ENCODE data around the gene GAB1. TPM values are rescaled to one million over a fixed set of nuclear protein-coding genes. Genes with fewer than 3 reads are reported as not detected.

Gene GAB1
- total and polyA plus RNA-seq, 4 experiments from 2014 or later, result 0.26 to 0.78 TPM; not detected in 2

DNA sequence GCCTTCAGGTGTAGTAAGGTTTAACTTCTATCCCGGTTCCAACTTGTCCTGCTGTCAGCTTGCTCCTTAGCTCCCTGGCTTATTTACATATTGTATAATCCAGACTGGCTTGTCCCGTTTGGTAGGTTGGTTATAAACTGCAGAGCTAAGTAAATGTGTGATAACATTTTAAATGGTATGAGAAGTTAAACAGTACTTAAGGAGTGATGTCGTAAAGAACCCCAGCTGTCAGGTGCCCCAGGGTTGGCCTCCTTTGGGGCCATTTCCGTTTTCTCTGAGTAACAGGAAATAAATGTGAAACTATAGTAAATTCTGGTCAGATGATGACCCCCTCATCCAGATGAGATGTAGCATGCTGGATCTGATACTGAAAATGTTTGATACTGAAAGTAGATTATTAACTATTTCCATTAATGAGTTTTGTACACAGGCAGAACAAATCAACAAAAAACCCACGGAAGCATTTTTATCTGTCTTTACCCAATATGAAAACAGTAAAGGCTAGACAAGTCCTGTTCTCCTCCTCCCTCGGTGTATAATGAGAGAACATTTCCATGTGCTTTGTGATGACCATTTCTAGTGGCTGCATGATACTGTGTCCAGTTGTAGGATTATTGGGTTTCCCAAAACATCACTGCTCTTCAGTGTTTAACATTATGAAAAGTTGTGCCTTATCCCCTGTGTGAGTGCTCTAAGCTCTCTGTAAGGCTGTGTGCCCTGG is 22.4 kb downstream of the GAB1 start:
- Histone ChIP-seq H3K27me3 (ENCODE audit: insufficient read depth, low read length) (no peaks in the 10 kb centered on the region), H3K4me1 (ENCODE audit: insufficient read depth, low read length) (peaks cover 15% of the 10 kb centered on the region), H3K4me3 (ENCODE audit: low read length in 2 of 2) (no peak overlapping the region), H3K9me3 (ENCODE audit: control insufficient read depth in 1 of 2, low read length in 2 of 2) (no peaks in the 10 kb centered on the region), H3K27ac (ENCODE audit: low read depth, low read length) (no peak overlapping the region), H3K36me3 (ENCODE audit: insufficient read depth, low read length) (no peaks in the 10 kb centered on the region)
- Mint-ChIP-seq H3K36me3 (no peaks in the 10 kb centered on the region), H3K9me3 (peaks cover 0 to 2% (median 0%) of the 10 kb centered on the region in 8 donors), H3K4me1 (peaks cover 15 to 25% (median 18%) of the 10 kb centered on the region in 4 donors), H3K27me3 (no peaks in the 10 kb centered on the region), H3K4me3 (peak overlapping the region in 7 of 8 donors; percentile 38 to 76 (median 63)), H3K27ac (peak overlapping the region; percentile 19 to 83 (median 37))
- intact Hi-C loops (cut with micrococcal nuclease), result no loop called here
- POLR2A ChIA-PET (ENCODE audit: partially characterized antibody), result no interaction called here
- CTCF ChIA-PET (ENCODE audit: partially characterized antibody), result no interaction called here
- peak in 4 of 5 donors; percentile 15 to 45 (median 25) for DNase-seq

GRCh38 chr4:143359644-143360193 is 23.0 kb downstream of the GAB1 start:
- Histone ChIP-seq H3K9me3 (ENCODE audit: control insufficient read depth in 1 of 2, low read length in 2 of 2) (no peaks in the 10 kb centered on the region), H3K36me3 (ENCODE audit: insufficient read depth, low read length) (no peaks in the 10 kb centered on the region), H3K27ac (ENCODE audit: low read depth, low read length) (no peak overlapping the region), H3K4me3 (ENCODE audit: low read length in 2 of 2) (no peak overlapping the region), H3K27me3 (ENCODE audit: insufficient read depth, low read length) (no peaks in the 10 kb centered on the region), H3K4me1 (ENCODE audit: insufficient read depth, low read length) (peaks cover 15% of the 10 kb centered on the region)
- Mint-ChIP-seq H3K36me3 (no peaks in the 10 kb centered on the region), H3K27me3 (no peaks in the 10 kb centered on the region), H3K27ac (peak overlapping the region in 4 of 7 donors; percentile 19 to 83 (median 30)), H3K4me3 (peak overlapping the region in 6 of 8 donors; percentile 38 to 76 (median 66)), H3K4me1 (peaks cover 15 to 25% (median 18%) of the 10 kb centered on the region in 4 donors), H3K9me3 (peaks cover 0 to 2% (median 0%) of the 10 kb centered on the region in 8 donors)
- intact Hi-C loops (cut with micrococcal nuclease), result no loop called here
- no peak for DNase-seq
- POLR2A ChIA-PET (ENCODE audit: partially characterized antibody), result no interaction called here
- CTCF ChIA-PET (ENCODE audit: partially characterized antibody), result no interaction called here

DNA sequence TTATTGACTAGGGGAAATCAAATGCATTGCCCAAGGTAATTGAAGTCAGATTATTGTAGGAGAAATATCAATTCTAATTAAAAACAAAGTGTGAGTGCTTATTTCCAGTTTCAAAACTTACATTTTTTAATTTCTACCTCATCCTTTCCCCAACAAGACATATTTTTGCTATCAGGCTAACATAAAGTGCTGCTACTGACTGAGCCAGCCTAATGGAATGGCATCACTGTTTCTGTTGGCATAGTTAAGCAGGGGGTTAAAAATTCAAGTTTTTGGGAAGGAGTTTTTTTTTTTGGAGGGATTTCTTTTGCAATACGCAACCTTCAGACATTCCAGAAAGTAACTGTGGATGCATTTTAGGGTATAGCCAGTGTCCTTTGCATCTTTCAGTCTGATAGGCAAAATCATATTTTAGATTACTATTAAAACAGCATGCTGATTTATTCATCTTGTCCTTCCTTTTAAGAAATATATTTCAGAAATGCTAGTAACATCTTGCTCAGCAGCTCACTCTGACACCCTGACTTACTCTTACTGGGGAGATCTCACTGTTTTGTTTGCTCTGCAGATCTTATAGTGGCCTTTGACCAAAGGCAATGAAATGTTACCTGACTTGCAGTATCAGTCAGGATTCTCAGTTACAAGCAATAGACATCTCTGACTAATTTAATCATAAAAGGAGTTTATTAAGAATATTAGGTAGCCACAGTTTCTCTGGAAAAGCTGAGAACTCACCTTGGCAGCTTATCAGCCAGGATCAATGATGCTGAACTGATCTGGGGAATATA is 24.4 kb downstream of the GAB1 start:
- H3K27me3 ChIP-seq (ENCODE audit: insufficient read depth, low read length), result no peaks in the 10 kb centered on the region
- Mint-ChIP-seq H3K27ac (no peak overlapping the region), H3K9me3 (peaks cover 0 to 2% (median 0%) of the 10 kb centered on the region in 8 donors), H3K36me3 (no peaks in the 10 kb centered on the region), H3K27me3 (no peaks in the 10 kb centered on the region), H3K4me1 (peaks cover 15 to 25% (median 18%) of the 10 kb centered on the region in 4 donors), H3K4me3 (peak overlapping the region in 1 of 8 donors; percentile 2)
- no peak for DNase-seq
- intact Hi-C loops (cut with micrococcal nuclease), result no loop called here
- H3K4me1 ChIP-seq (ENCODE audit: insufficient read depth, low read length), result peaks cover 15% of the 10 kb centered on the region
- ChIA-PET POLR2A (ENCODE audit: partially characterized antibody) (no interaction called here), CTCF (ENCODE audit: partially characterized antibody) (no interaction called here)
- H3K4me3 ChIP-seq (ENCODE audit: low read length in 2 of 2), result no peak overlapping the region
- H3K9me3 ChIP-seq (ENCODE audit: control insufficient read depth in 1 of 2, low read length in 2 of 2), result no peaks in the 10 kb centered on the region
- no peak overlapping the region for H3K27ac ChIP-seq (ENCODE audit: low read depth, low read length)
- H3K36me3 ChIP-seq (ENCODE audit: insufficient read depth, low read length), result no peaks in the 10 kb centered on the region

DNA sequence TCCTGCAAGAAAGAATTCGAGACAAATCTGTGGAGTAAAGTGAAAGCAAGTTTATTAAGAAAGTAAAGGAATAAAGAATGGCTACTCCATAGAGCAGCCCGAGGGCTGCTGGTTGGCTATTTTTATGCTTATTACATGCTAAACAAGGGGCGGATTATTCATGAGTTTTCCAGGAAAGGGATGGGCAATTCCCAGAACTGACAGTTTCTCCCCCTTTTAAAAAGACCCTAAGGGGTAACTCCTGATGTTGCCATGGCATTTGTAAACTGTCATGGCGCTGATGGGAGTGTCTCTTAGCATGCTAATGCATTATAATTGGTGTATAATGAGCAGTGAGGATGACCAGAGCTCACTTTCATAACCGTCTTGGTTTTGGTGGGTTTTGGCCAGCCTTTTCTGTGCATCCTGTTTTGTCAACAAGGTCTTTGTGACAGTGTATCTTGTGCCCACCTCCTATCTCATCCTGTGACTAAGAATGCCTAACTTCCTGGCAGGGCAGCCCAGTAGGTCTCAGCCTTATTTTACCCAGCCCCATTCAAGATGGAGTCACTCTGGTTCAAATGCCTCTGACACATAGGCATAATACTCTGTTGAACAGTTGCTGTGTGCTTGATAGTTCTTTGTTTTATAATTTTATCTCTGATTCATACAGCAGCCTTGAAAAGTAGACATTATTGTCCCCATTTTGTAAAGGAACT is 25.8 kb downstream of the GAB1 start:
- POLR2A ChIA-PET (ENCODE audit: partially characterized antibody), result no interaction called here
- CTCF ChIA-PET (ENCODE audit: partially characterized antibody), result no interaction called here
- Histone ChIP-seq H3K4me3 (ENCODE audit: low read length in 2 of 2) (no peak overlapping the region), H3K9me3 (ENCODE audit: control insufficient read depth in 1 of 2, low read length in 2 of 2) (no peaks in the 10 kb centered on the region), H3K4me1 (ENCODE audit: insufficient read depth, low read length) (peaks cover 15% of the 10 kb centered on the region), H3K27ac (ENCODE audit: low read depth, low read length) (no peak overlapping the region), H3K27me3 (ENCODE audit: insufficient read depth, low read length) (no peaks in the 10 kb centered on the region), H3K36me3 (ENCODE audit: insufficient read depth, low read length) (no peaks in the 10 kb centered on the region)
- H3K27ac Mint-ChIP-seq, result no peak overlapping the region
- H3K36me3 Mint-ChIP-seq, result no peaks in the 10 kb centered on the region
- DNase-seq, result no peak
- H3K4me3 Mint-ChIP-seq, result no peak overlapping the region
- no peaks in the 10 kb centered on the region for H3K27me3 Mint-ChIP-seq
- peaks cover 0 to 2% (median 0%) of the 10 kb centered on the region in 8 donors for H3K9me3 Mint-ChIP-seq
- H3K4me1 Mint-ChIP-seq, result peaks cover 15 to 18% (median 16%) of the 10 kb centered on the region in 4 donors
- intact Hi-C loops (cut with micrococcal nuclease), result no loop called here

- H3K9me3 Mint-ChIP-seq, result peaks cover 0 to 2% (median 0%) of the 10 kb centered on the region in 8 donors
- Histone ChIP-seq H3K4me3 (ENCODE audit: low read length in 2 of 2) (no peak overlapping the region), H3K4me1 (ENCODE audit: insufficient read depth, low read length) (peaks cover 15% of the 10 kb centered on the region), H3K27me3 (ENCODE audit: insufficient read depth, low read length) (no peaks in the 10 kb centered on the region), H3K9me3 (ENCODE audit: control insufficient read depth in 1 of 2, low read length in 2 of 2) (no peaks in the 10 kb centered on the region), H3K36me3 (ENCODE audit: insufficient read depth, low read length) (no peaks in the 10 kb centered on the region), H3K27ac (ENCODE audit: low read depth, low read length) (no peak overlapping the region)
- no peak overlapping the region for H3K27ac Mint-ChIP-seq
- H3K4me1 Mint-ChIP-seq, result peaks cover 15 to 17% (median 16%) of the 10 kb centered on the region in 4 donors
- no peaks in the 10 kb centered on the region for H3K27me3 Mint-ChIP-seq
- no peak overlapping the region for H3K4me3 Mint-ChIP-seq
- DNase-seq, result no peak
- POLR2A ChIA-PET (ENCODE audit: partially characterized antibody), result no interaction called here
- intact Hi-C loops (cut with micrococcal nuclease), result no loop called here
- no peaks in the 10 kb centered on the region for H3K36me3 Mint-ChIP-seq
- CTCF ChIA-PET (ENCODE audit: partially characterized antibody), result no interaction called here
These were observed 26.7 kb downstream of the GAB1 start for GRCh38 chr4:143363332-143363731.

GRCh38 chr4:143364063-143364462 is 27.4 kb downstream of the GAB1 start:
- Mint-ChIP-seq H3K4me1 (peaks cover 8 to 10% (median 10%) of the 10 kb centered on the region in 4 donors), H3K4me3 (no peak overlapping the region), H3K27me3 (no peaks in the 10 kb centered on the region), H3K9me3 (peaks cover 0 to 2% (median 0%) of the 10 kb centered on the region in 8 donors), H3K36me3 (no peaks in the 10 kb centered on the region), H3K27ac (no peak overlapping the region)
- Histone ChIP-seq H3K27me3 (ENCODE audit: insufficient read depth, low read length) (no peaks in the 10 kb centered on the region), H3K9me3 (ENCODE audit: control insufficient read depth in 1 of 2, low read length in 2 of 2) (no peaks in the 10 kb centered on the region), H3K27ac (ENCODE audit: low read depth, low read length) (no peak overlapping the region), H3K4me3 (ENCODE audit: low read length in 2 of 2) (no peak overlapping the region), H3K4me1 (ENCODE audit: insufficient read depth, low read length) (peaks cover 8% of the 10 kb centered on the region), H3K36me3 (ENCODE audit: insufficient read depth, low read length) (no peaks in the 10 kb centered on the region)
- intact Hi-C loops (cut with micrococcal nuclease), result no loop called here
- no peak for DNase-seq
- CTCF ChIA-PET (ENCODE audit: partially characterized antibody), result no interaction called here
- POLR2A ChIA-PET (ENCODE audit: partially characterized antibody), result no interaction called here

DNA sequence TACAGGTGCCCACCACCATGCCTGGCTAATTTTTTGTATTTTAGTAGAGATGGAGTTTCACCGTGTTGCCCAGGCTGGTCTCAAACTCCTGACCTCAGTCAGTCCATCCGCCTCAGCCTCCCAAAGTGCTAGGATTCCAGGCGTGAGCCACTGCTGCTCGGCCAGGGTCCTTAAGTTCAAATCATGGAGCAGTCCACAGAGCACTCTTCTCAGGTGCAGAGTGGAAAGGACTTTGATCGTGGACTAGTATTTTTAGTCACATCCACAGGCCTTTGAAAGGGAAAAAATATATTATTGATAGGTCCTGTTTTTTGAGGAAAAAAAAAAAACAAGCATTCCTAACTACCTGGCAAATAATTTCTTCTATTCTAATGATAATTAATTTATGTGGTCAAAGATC is 31.2 kb downstream of the GAB1 start:
- DNase-seq, result no peak
- POLR2A ChIA-PET (ENCODE audit: partially characterized antibody), result no interaction called here

More for the DNA sequence above, 31.2 kb downstream of the GAB1 start:
- Histone ChIP-seq H3K9me3 (ENCODE audit: control insufficient read depth in 1 of 2, low read length in 2 of 2) (no peaks in the 10 kb centered on the region), H3K4me3 (ENCODE audit: low read length in 2 of 2) (no peak overlapping the region), H3K27me3 (ENCODE audit: insufficient read depth, low read length) (no peaks in the 10 kb centered on the region), H3K27ac (ENCODE audit: low read depth, low read length) (no peak overlapping the region), H3K4me1 (ENCODE audit: insufficient read depth, low read length) (no peaks in the 10 kb centered on the region), H3K36me3 (ENCODE audit: insufficient read depth, low read length) (no peaks in the 10 kb centered on the region)
- Mint-ChIP-seq H3K9me3 (peaks cover 0 to 9% (median 3%) of the 10 kb centered on the region in 8 donors), H3K4me1 (no peaks in the 10 kb centered on the region), H3K27me3 (peaks cover 3 to 5% of the 10 kb centered on the region in 2 donors), H3K4me3 (no peak overlapping the region), H3K27ac (no peak overlapping the region), H3K36me3 (peaks cover 0 to 4% of the 10 kb centered on the region in 2 donors)
- intact Hi-C loops (cut with micrococcal nuclease), result no loop called here
- CTCF ChIA-PET (ENCODE audit: partially characterized antibody), result no interaction called here
